ENCODE measurements around the gene HDGFL3. TPM values are rescaled to one million over a fixed set of nuclear protein-coding genes. Genes with fewer than 3 reads are reported as not detected.

Gene HDGFL3
- total RNA-seq, 4 donors from 2014 or later: 5.7 to 19.0 (median 12.4) TPM

DNA sequence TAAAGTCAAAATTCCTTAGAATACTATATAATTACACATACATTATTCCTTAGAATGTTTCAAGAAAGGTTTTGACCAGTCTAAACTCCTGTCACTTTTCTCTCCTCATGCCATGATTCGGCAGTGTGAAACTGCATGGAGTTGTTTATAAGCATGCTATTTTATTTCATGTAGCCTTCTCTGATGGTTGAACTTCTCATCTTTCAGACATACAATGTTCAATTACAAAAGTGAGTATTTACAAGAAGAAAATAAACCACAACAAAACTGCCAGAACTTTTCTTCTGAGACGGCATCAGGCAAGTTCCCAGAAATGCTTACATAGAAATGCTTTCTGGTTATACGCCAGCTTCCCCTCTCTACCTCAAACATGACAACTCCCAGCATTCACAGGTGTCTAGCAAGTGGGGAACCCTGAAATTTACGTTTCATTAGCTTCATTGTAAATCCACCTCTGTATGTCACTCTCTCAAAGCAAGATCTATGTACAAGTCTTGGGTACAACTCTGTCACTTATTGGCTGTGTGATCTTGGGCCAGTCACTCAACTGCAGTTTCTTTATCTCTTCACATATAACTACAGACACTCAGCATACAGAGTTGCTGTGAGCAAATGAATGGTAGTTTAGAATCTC is 42.7 kb downstream of the HDGFL3 start:
- no peak for DNase-seq (ENCODE audit: low spot score in 2 of 2)
- 90 to 91% methylated on average over 4 of the region's 4 CpGs for WGBS, 2 donors
- intact Hi-C loops (cut with DNase I; ENCODE audit: low total_unique reads): no loop called here
- no peak for TF ChIP-seq CTCF (IDR thresholded peaks at IDR 0.05)
- no peak for TF ChIP-seq POLR2A (IDR thresholded peaks at IDR 0.05)
- no peak overlapping the region for H3K4me3 ChIP-seq (ENCODE audit: low read depth, poor library complexity, severe bottlenecking)

DNA sequence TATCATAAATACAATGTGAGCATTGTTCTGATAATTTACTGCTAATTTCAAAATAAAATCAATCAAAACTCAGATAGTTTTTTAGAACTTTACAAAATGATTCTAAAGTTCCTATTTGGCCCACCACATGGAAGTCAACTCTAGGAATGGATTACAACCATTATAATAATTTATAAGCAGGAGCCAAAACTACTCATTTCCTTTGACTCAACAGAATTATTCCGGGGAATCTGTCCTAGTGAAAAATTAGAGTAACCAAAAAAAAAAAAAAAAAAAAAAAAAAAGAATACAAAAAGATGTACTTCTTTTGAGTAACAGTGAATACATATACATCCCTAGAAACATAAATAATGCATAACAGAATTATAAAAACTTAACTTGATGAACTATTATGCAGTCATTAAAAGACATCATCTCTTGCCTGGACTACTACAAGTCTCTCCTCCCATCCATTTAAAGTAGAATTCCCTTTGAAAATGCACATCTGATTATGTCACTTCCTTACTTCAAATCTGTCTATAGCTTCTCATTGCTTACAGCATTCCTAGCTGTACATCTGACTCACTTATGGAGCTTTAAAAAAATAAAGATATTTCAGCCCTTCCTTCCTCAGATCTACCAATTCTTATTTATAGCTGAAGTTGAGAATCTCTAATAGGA is 43.4 kb downstream of the HDGFL3 start:
- 89 to 92% methylated on average over 1 of the region's 1 CpG for WGBS, 2 donors
- no peak for TF ChIP-seq CTCF (IDR thresholded peaks at IDR 0.05)
- no peak for TF ChIP-seq POLR2A (IDR thresholded peaks at IDR 0.05)

DNA sequence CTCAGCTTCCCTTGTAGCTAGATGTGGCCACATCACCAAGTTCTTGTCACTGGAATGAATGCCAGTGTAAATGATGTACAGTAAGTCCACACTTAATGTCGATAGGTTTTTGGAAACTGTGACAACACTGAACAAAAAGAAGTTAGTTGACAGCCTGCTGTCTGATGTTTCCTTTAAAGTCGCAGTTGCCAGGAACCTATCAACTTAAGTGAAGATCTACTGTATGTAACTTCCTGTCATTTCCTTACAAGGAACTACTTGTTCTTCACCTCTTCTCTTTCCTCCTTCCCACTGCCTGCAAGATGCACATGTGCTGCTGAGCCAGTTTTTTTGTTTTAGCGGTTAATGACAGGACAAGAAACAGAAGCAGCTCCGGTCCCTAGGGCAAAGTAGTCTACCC is 44.6 kb downstream of the HDGFL3 start:
- intact Hi-C loops (cut with DNase I; ENCODE audit: low total_unique reads): no loop called here
- DNase-seq (ENCODE audit: low spot score in 2 of 2): no peak
- TF ChIP-seq CTCF (IDR thresholded peaks at IDR 0.05) (no peak), POLR2A (IDR thresholded peaks at IDR 0.05) (no peak)
- WGBS, 2 donors: 84 to 90% methylated on average over 4 of the region's 4 CpGs
- no peak overlapping the region for H3K4me3 ChIP-seq (ENCODE audit: low read depth, poor library complexity, severe bottlenecking)

More for the DNA sequence above, 43.4 kb downstream of the HDGFL3 start:
- DNase-seq (ENCODE audit: low spot score in 2 of 2): no peak
- H3K4me3 ChIP-seq (ENCODE audit: low read depth, poor library complexity, severe bottlenecking): no peak overlapping the region
- intact Hi-C loops (cut with DNase I; ENCODE audit: low total_unique reads): no loop called here

DNA sequence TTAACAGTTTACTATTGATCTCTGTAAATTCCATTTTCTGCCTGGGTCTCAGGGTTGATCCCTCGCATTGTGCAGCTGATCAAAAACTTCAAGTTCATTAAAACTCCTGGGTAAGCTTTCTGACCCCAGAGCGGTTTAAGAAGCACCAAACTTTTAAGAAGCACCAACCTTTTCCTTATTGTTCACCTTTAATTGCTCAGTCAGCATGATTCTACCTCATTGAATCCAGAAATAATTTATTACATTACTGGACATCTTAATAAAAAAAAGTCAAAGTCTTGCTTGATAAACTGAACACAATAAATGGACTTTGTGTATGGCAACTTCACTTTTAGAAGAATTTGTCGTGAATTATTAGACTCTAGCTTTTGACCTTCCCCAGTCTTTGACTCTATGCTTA is 46.9 kb downstream of the HDGFL3 start:
- no peak for DNase-seq (ENCODE audit: low spot score in 2 of 2)
- H3K4me3 ChIP-seq (ENCODE audit: low read depth, poor library complexity, severe bottlenecking): no peak overlapping the region
- TF ChIP-seq POLR2A (IDR thresholded peaks at IDR 0.05) (no peak), CTCF (IDR thresholded peaks at IDR 0.05) (no peak)
- WGBS, 2 donors: 94 to 95% methylated on average over 3 of the region's 3 CpGs
- intact Hi-C loops (cut with DNase I; ENCODE audit: low total_unique reads): no loop called here

GRCh38 chr15:83158393-83158792 is 49.2 kb downstream of the HDGFL3 start:
- TF ChIP-seq CTCF (IDR thresholded peaks at IDR 0.05) (no peak), POLR2A (IDR thresholded peaks at IDR 0.05) (no peak)
- no peak overlapping the region for H3K4me3 ChIP-seq (ENCODE audit: low read depth, poor library complexity, severe bottlenecking)
- WGBS, 2 donors: 71 to 81% methylated on average over 1 of the region's 1 CpG
- intact Hi-C loops (cut with DNase I; ENCODE audit: low total_unique reads): no loop called here
- no peak for DNase-seq (ENCODE audit: low spot score in 2 of 2)
